Epithelial cell of proximal tubule (primary cell): ENCODE measurements around the gene POTEJ. TPM values are rescaled to one million over a fixed set of nuclear protein-coding genes. Genes with fewer than 3 reads are reported as not detected.
"Not testable (repeated sequence)": the region's sequence is repeated elsewhere in the genome, so short reads cannot be mapped to it uniquely, and the experiment has no call there.

Source experiments
- DNase-seq: peaks from one replicate; pipeline ENCODE4 v3.0.0-alpha.2; 2011; ENCODE audit warnings: low read depth
- H3K4me3 ChIP-seq: 2 replicates; pipeline ENCODE4 v1.5.1; 2011; ENCODE audit warnings: low read depth, mild to moderate bottlenecking, low read length
- total RNA-seq: library from RNA; depleted of rRNA; stranded (reverse); fragments of >200 nt; gene quantifications from 2 replicates; pipeline ENCODE4 v1.2.3, GENCODE V29; 2015
- TF ChIP-seq, protein P1 (sequence below): conservative IDR thresholded peaks from 2 replicates; pipeline ENCODE4 v1.5.1; 2012; ENCODE audit warnings: low read depth, mild to moderate bottlenecking, low read length

POTEJ gene
- total RNA-seq, 1 donor from 2014 or later, result not detected

DNA sequence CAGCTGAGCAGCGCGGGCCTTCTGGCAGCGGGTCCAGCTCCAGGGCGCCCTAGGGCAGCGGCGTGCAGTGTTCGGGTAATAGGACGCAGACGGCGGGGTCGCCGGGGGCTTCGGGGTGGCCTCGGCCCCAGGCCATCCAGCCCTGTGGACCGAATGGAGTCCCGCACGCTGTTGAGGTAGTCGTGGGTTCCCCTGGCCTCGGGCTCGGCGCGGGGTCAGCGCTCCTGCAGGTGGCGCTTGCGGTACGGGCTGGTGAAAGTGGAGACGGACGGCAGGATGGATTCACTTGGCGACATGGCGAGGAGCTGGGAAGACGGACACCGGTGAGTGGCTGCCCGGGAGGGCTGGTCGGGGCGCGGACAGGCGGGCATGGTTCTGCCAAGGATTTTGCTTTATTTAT is 82.2 kb downstream of the POTEJ start:
- H3K4me3 ChIP-seq, DNase-seq: not testable (repeated sequence)
- TF ChIP-seq, protein P1, sequence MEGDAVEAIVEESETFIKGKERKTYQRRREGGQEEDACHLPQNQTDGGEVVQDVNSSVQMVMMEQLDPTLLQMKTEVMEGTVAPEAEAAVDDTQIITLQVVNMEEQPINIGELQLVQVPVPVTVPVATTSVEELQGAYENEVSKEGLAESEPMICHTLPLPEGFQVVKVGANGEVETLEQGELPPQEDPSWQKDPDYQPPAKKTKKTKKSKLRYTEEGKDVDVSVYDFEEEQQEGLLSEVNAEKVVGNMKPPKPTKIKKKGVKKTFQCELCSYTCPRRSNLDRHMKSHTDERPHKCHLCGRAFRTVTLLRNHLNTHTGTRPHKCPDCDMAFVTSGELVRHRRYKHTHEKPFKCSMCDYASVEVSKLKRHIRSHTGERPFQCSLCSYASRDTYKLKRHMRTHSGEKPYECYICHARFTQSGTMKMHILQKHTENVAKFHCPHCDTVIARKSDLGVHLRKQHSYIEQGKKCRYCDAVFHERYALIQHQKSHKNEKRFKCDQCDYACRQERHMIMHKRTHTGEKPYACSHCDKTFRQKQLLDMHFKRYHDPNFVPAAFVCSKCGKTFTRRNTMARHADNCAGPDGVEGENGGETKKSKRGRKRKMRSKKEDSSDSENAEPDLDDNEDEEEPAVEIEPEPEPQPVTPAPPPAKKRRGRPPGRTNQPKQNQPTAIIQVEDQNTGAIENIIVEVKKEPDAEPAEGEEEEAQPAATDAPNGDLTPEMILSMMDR, result peak; percentile 15

DNA sequence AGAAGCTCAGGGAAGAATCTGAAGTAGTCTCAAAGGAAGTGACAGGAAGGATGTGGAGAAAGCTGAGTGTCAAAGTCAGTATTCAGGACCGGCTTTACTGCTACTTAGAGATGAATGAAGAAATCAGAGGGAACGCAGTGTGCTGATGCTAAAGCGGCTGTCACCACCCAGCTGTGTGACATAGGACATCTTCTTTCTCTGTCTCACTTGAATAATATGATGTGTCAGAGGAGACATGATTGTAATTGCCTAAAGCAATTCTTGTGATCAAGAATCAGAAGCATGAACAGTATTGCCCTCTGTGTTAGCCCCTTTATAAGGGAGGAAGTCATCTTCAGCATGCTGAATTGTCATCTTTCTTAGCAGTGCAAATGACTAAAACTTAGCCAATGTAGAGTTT is 92.0 kb downstream of the POTEJ start:
- not testable (repeated sequence) for H3K4me3 ChIP-seq, DNase-seq

Other genes with a start within 250 kb of the POTEJ start
- not detected in 2 replicates for gene POTEI, start 102.1 kb upstream of the POTEJ start, total RNA-seq
- gene CFC1B, start 90.2 kb upstream of the POTEJ start, total RNA-seq, result not detected in 2 replicates
- not detected in 2 replicates for gene CFC1, start 11.9 kb upstream of the POTEJ start, total RNA-seq
- not detected in 2 replicates for gene GPR148, start 117.6 kb downstream of the POTEJ start, total RNA-seq
- not detected in 2 replicates for gene AMER3, start 144.1 kb downstream of the POTEJ start, total RNA-seq
- gene ARHGEF4, start 225.5 kb downstream of the POTEJ start, total RNA-seq, result 2.1 and 3.2 TPM in 2 replicates